HepG2 (cell line): ENCODE data around the gene SH2D6. TPM values are rescaled to one million over a fixed set of nuclear protein-coding genes. Genes with fewer than 3 reads are reported as not detected.

Experiments
- ARHGAP35 ChIP-seq: sonication (generic); formaldehyde crosslinking; IDR thresholded peaks from 2 replicates; pipeline ENCODE4 v1.9.0; 2022; ENCODE audit warnings: mild to moderate bottlenecking, inconsistent platforms, moderate library complexity, missing genetic modification reagents, borderline replicate concordance
- CAMTA2 ChIP-seq: sonication (generic); formaldehyde crosslinking; IDR thresholded peaks from 2 replicates; pipeline ENCODE4 v1.4.0; 2020; ENCODE audit warnings: mild to moderate bottlenecking, missing genetic modification reagents, borderline replicate concordance
- FOXA3 ChIP-seq: IDR thresholded peaks from 2 replicates; pipeline ENCODE4 v1.6.1; 2016; ENCODE audit warnings: missing genetic modification reagents, missing compliant biosample characterization
- JUNB ChIP-seq: sonication (generic); formaldehyde crosslinking; IDR thresholded peaks from 2 replicates; pipeline ENCODE4 v1.8.0; 2022; ENCODE audit warnings: missing genetic modification reagents, mild to moderate bottlenecking, borderline replicate concordance
- KDM4B ChIP-seq: sonication (generic); formaldehyde crosslinking; IDR thresholded peaks from 2 replicates; pipeline ENCODE4 v1.4.0; 2020; ENCODE audit warnings: missing genetic modification reagents
- KDM5A ChIP-seq: fragments of 200-600 bp; sonication (generic); IDR thresholded peaks from 2 replicates; pipeline ENCODE4 v1.7.0; 2018; ENCODE audit warnings: antibody characterized with exemption, mild to moderate bottlenecking, low read length, borderline replicate concordance
- KLF11 ChIP-seq: IDR thresholded peaks from 2 replicates; pipeline ENCODE4 v1.6.1; 2016; ENCODE audit warnings: missing compliant biosample characterization
- NR0B2 ChIP-seq: sonication (generic); formaldehyde crosslinking; IDR thresholded peaks from 2 replicates; pipeline ENCODE4 v1.4.0; 2020; ENCODE audit warnings: mild to moderate bottlenecking, missing genetic modification reagents
- RXRB ChIP-seq: IDR thresholded peaks from 2 replicates; pipeline ENCODE4 v1.6.1; 2016; ENCODE audit warnings: borderline replicate concordance, missing genetic modification reagents, missing compliant biosample characterization
- ZHX2 ChIP-seq, 2 experiments: sonication (generic) in 1 of 2; formaldehyde crosslinking in 1 of 2; IDR thresholded peaks; 2 replicates each; pipeline versions ENCODE4 v1.6.1 to v1.9.0; 2014 to 2022; ENCODE audit warnings: antibody characterized with exemption in 1 of 2, borderline replicate concordance in 1 of 2, inconsistent platforms in 1 of 2, low read depth in 1 of 2, missing genetic modification reagents in 1 of 2
- ZMAT5 ChIP-seq: sonication (generic); formaldehyde crosslinking; IDR thresholded peaks from 2 replicates; pipeline ENCODE4 v1.5.0; 2020; ENCODE audit warnings: mild to moderate bottlenecking, low read depth, missing genetic modification reagents, borderline replicate concordance
- ZNF281 ChIP-seq: sonication (generic); formaldehyde crosslinking; IDR thresholded peaks from 2 replicates; pipeline ENCODE4 v1.4.0; 2020; ENCODE audit warnings: missing genetic modification reagents, borderline replicate concordance
- ZNF292 ChIP-seq: sonication (generic); formaldehyde crosslinking; IDR thresholded peaks from 2 replicates; pipeline ENCODE4 v1.8.1; 2022; ENCODE audit warnings: mild to moderate bottlenecking, low read depth, missing genetic modification reagents, borderline replicate concordance
- ZNF33A ChIP-seq: sonication (generic); formaldehyde crosslinking; IDR thresholded peaks from 2 replicates; pipeline ENCODE4 v1.5.1; 2020; ENCODE audit warnings: missing genetic modification reagents, mild to moderate bottlenecking, moderate library complexity, borderline replicate concordance
- ZNF34 ChIP-seq: sonication (generic); formaldehyde crosslinking; IDR thresholded peaks from 2 replicates; pipeline ENCODE4 v1.4.0; 2020; ENCODE audit warnings: mild to moderate bottlenecking, missing genetic modification reagents, borderline replicate concordance
- ZNF562 ChIP-seq: sonication (generic); formaldehyde crosslinking; IDR thresholded peaks from 2 replicates; pipeline ENCODE4 v1.8.0; 2022; ENCODE audit warnings: missing genetic modification reagents, borderline replicate concordance
- ZNF713 ChIP-seq: sonication (generic); formaldehyde crosslinking; IDR thresholded peaks from 2 replicates; pipeline ENCODE4 v1.4.0; 2020; ENCODE audit warnings: mild to moderate bottlenecking, missing genetic modification reagents
- polyA plus RNA-seq, 8 experiments: library from polyadenylated mRNA; depleted of rRNA in 3 of 8; stranded (reverse) in 7 of 8; unstranded in 1 of 8; fragments of >200 nt; fragmentation: Illumina TruSeq in 4 of 8; extraction: Trizol in 4 of 8; gene quantifications; 2 replicates each; pipeline versions ENCODE4 v1.2.1 to v1.2.3, GENCODE V29; 2011 to 2016; ENCODE audit warnings: low read depth in 4 of 8, missing spikeins in 1 of 8, mixed read lengths in 1 of 8; ENCODE audit not compliant: insufficient read depth in 1 of 8
- total RNA-seq, 5 experiments: library from RNA; depleted of rRNA; stranded (reverse); fragments of >200 nt; fragmentation: Illumina TruSeq; extraction: Trizol; gene quantifications; 2 replicates each; pipeline ENCODE4 v1.2.3, GENCODE V29; 2016; ENCODE audit warnings: low read depth in 1 of 5

Gene SH2D6
- total and polyA plus RNA-seq, 2 of the 13 experiments (the other 11 are each of a cell fraction or from before 2014, with no cell fraction given), result 0.11 to 0.26 TPM

GRCh38 chr2:85420536-85421259, 2.2 kb downstream of the SH2D6 start (continued):
- TF ChIP-seq ZNF34 (CRISPR knock-in tag) (peak; percentile 42; the same call in 1 of the 2 replicates), NR0B2 (CRISPR knock-in tag) (peak; percentile 43; the same call in 1 of the 2 replicates), ZNF33A (no peak), ARHGAP35 (peak; percentile 49; the same call in 1 of the 2 replicates), FOXA3 (CRISPR knock-in tag) (peak; percentile 84), KLF11 (peak; percentile 95), KDM4B (no peak; the same call in 1 of the 2 replicates), ZNF281 (peak; percentile 80), ZMAT5 (CRISPR knock-in tag) (no peak), KDM5A (no peak; the same call in 1 of the 2 replicates), RXRB (CRISPR knock-in tag) (peak; percentile 83), JUNB (CRISPR knock-in tag) (no peak), ZHX2 (IDR thresholded peaks at IDR 0.05; ENCODE audit: low read depth) (0 out of 2 replicates have a peak, but pooled peaks have one; percentile 45), ZHX2 (CRISPR knock-in tag; IDR thresholded peaks at IDR 0.05; ENCODE audit: borderline replicate concordance) (no peak), ZNF562 (no peak), CAMTA2 (CRISPR knock-in tag) (0 out of 2 replicates have a peak, but pooled peaks have one; percentile 43), ZNF292 (CRISPR knock-in tag) (no peak; the same call in 1 of the 2 replicates), ZNF713 (CRISPR knock-in tag) (no peak)
